Body of pancreas (tissue), 4 donors: Measurements from ENCODE around the gene PTPRZ1. TPM values are rescaled to one million over a fixed set of nuclear protein-coding genes. Genes with fewer than 3 reads are reported as not detected.

Experiments used
- ATAC-seq: fragments of 150-250 bp; one replicate; pipeline ENCODE4 v1.9.1; 2016
- DNase-seq, 4 donors: peaks; one replicate each; pipeline ENCODE4 v3.0.0-alpha.2; 2019
- H3K27ac ChIP-seq, 4 donors: fragments of 200-600 bp; sonication (generic); 1 replicate in 3 of 4; 2 replicates in 1 of 4; pipeline versions ENCODE4 v1.5.1 to v1.6.1; 2016 to 2019; ENCODE audit warnings: mild to moderate bottlenecking in 1 of 4, mixed read lengths in 1 of 4, moderate library complexity in 1 of 4
- H3K27me3 ChIP-seq, 2 donors: fragments of 200-600 bp; sonication (generic); one replicate each; pipeline ENCODE4 v1.6.0; 2016; ENCODE audit warnings: mild to moderate bottlenecking in 1 of 2
- H3K36me3 ChIP-seq, 2 donors: fragments of 200-600 bp; sonication (generic); replicated peaks in 1 of 2; 2 replicates each; pipeline ENCODE4 v1.5.1; 2016; ENCODE audit warnings: low read depth in 2 of 2; ENCODE audit not compliant: insufficient read depth in 1 of 2
- H3K4me1 ChIP-seq: fragments of 200-600 bp; sonication (generic); one replicate; pipeline ENCODE4 v1.6.0; 2016
- H3K4me3 ChIP-seq, 2 donors: fragments of 200-600 bp; sonication (generic); 1 replicate in 1 of 2; 2 replicates in 1 of 2; pipeline ENCODE4 v1.5.1; 2016 to 2019
- H3K9me3 ChIP-seq, 3 donors: fragments of 200-600 bp; sonication (generic); 1 replicate in 2 of 3; 2 replicates in 1 of 3; pipeline ENCODE4 v1.5.1; 2016
- CTCF ChIP-seq, 7 experiments: fragments of 450-650 bp in 4 of 7; fragments of 200-600 bp in 3 of 7; sonication (generic) in 3 of 7; IDR thresholded peaks; one replicate each; pipeline ENCODE4 v1.5.1; 2016 to 2019; ENCODE audit warnings: antibody characterized with exemption in 7 of 7
- POLR2A ChIP-seq, 3 donors: fragments of 450-650 bp; IDR thresholded peaks; one replicate each; pipeline ENCODE4 v1.6.1; 2016; ENCODE audit warnings: antibody characterized with exemption in 3 of 3, mild to moderate bottlenecking in 2 of 3
- WGBS, 2 donors: methylation state at CpG; one replicate each; pipeline ENCODE4 v1.1.5; 2017; 5-methylcytosine and 5-hydroxymethylcytosine counted together
- intact Hi-C: fragments of 100-400 bp; cut with DNase I; formaldehyde crosslinking; loops from one replicate; pipeline ENCODE4 v1.15.1; 2023
- total RNA-seq, 2 donors: library from RNA; depleted of rRNA; stranded (reverse); fragments of >200 nt; gene quantifications; one replicate each; pipeline ENCODE4 v1.1.0, GENCODE V29; 2016

The PTPRZ1 gene
- total RNA-seq, 2 donors from 2014 or later = 1.6 to 18.5 TPM

GRCh38 chr7:122055073-122055472, 182.1 kb downstream of the PTPRZ1 start:
- H3K27ac ChIP-seq = no peak overlapping the region
- H3K36me3 ChIP-seq = no peaks in the 10 kb centered on the region
- no peaks in the 10 kb centered on the region for H3K27me3 ChIP-seq
- H3K4me1 ChIP-seq = no peaks in the 10 kb centered on the region
- TF ChIP-seq POLR2A (IDR thresholded peaks at IDR 0.05) (no peak), CTCF (IDR thresholded peaks at IDR 0.05) (no peak)
- no peak for ATAC-seq
- no peak overlapping the region for H3K4me3 ChIP-seq
- no peak for DNase-seq
- intact Hi-C loops = no loop called here
- 42 to 61% methylated on average over 1 of the region's 1 CpG for WGBS, 2 donors
- no peaks in the 10 kb centered on the region for H3K9me3 ChIP-seq

- Histone ChIP-seq H3K4me3 (no peak overlapping the region), H3K4me1 (no peaks in the 10 kb centered on the region), H3K9me3 (no peaks in the 10 kb centered on the region), H3K36me3 (no peaks in the 10 kb centered on the region), H3K27me3 (no peaks in the 10 kb centered on the region), H3K27ac (no peak overlapping the region)
- intact Hi-C loops = no loop called here
- ATAC-seq (no peak), DNase-seq (no peak)
- no peak for TF ChIP-seq CTCF (IDR thresholded peaks at IDR 0.05)
- 72 to 79% methylated on average over 2 of the region's 2 CpGs for WGBS, 2 donors
Measured at GRCh38 chr7:122056977-122057376, 184.0 kb downstream of the PTPRZ1 start.

- TF ChIP-seq CTCF (IDR thresholded peaks at IDR 0.05) (no peak), POLR2A (IDR thresholded peaks at IDR 0.05) (no peak)
- ATAC-seq = no peak
- no peaks in the 10 kb centered on the region for H3K27me3 ChIP-seq
- H3K36me3 ChIP-seq = no peaks in the 10 kb centered on the region
- H3K4me3 ChIP-seq = no peak overlapping the region
- intact Hi-C loops = no loop called here
- WGBS, 2 donors = 54 to 56% methylated on average over 4 of the region's 4 CpGs
- no peak overlapping the region for H3K27ac ChIP-seq
- H3K9me3 ChIP-seq = no peaks in the 10 kb centered on the region
- no peak for DNase-seq
- no peaks in the 10 kb centered on the region for H3K4me1 ChIP-seq
Measured at GRCh38 chr7:122059542-122059941, 186.6 kb downstream of the PTPRZ1 start.

- H3K4me3 ChIP-seq = no peak overlapping the region
- H3K4me1 ChIP-seq = no peaks in the 10 kb centered on the region
- no peaks in the 10 kb centered on the region for H3K9me3 ChIP-seq
- ATAC-seq (no peak), DNase-seq (no peak)
- intact Hi-C loops = no loop called here
- TF ChIP-seq CTCF (IDR thresholded peaks at IDR 0.05) (no peak), POLR2A (IDR thresholded peaks at IDR 0.05) (no peak)
- H3K27ac ChIP-seq = no peak overlapping the region
- H3K27me3 ChIP-seq = no peaks in the 10 kb centered on the region
- H3K36me3 ChIP-seq = no peaks in the 10 kb centered on the region
Measured at GRCh38 chr7:122063146-122063545, 190.2 kb downstream of the PTPRZ1 start.

GRCh38 chr7:122064971-122065370, 192.0 kb downstream of the PTPRZ1 start:
- Histone ChIP-seq H3K4me1 (no peaks in the 10 kb centered on the region), H3K27ac (no peak overlapping the region), H3K4me3 (no peak overlapping the region), H3K36me3 (no peaks in the 10 kb centered on the region), H3K9me3 (no peaks in the 10 kb centered on the region), H3K27me3 (no peaks in the 10 kb centered on the region)
- DNase-seq = no peak
- no peak for TF ChIP-seq POLR2A (IDR thresholded peaks at IDR 0.05)
- TF ChIP-seq CTCF (IDR thresholded peaks at IDR 0.05) = no peak
- no peak for ATAC-seq
- 80 to 82% methylated on average over 4 of the region's 4 CpGs for WGBS, 2 donors
- intact Hi-C loops = no loop called here
